NB4 (cell line): ENCODE data around the gene GRM8.

Experiments
- CTCF ChIP-seq: IDR thresholded peaks from one replicate; pipeline ENCODE4 v1.5.1; 2012; ENCODE audit warnings: low read depth, low read length
- MAX ChIP-seq: IDR thresholded peaks from 2 replicates; pipeline ENCODE4 v1.6.1; 2011; ENCODE audit warnings: low read depth, low read length
- POLR2A ChIP-seq: IDR thresholded peaks from 2 replicates; pipeline ENCODE4 v1.6.1; 2011; ENCODE audit warnings: mild to moderate bottlenecking; ENCODE audit not compliant: insufficient read length; ENCODE audit errors: extremely low read depth

DNA sequence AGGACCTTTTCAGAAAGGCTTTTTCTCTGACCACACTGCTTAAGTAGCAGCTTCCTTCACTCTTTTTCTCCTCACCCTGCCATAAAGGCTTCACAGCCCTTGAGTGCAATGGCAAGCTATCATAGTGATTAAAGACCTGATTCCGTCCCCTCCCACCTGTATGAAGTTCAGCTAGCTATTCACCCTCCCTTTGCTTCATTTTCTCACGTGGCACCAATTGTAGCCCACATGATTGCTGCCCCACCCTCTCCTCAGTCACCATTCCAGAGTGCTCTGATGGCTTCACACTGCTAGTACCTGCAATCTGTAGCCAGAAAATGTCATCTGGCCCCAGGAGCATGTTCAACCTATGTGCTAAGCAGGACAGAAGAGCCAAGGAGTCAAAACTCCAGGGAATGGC is 523.8 kb downstream of the GRM8 start:
- TF ChIP-seq POLR2A (no peak), CTCF (no peak), MAX (no peak)
